ENCODE results near the gene KIAA0825. TPM values are rescaled to one million over a fixed set of nuclear protein-coding genes. Genes with fewer than 3 reads are reported as not detected.

The KIAA0825 gene
- polyA plus RNA-seq, 1 donor from 2014 or later: 5.1 TPM

GRCh38 chr5:94239266-94239665 is 379.1 kb downstream of the KIAA0825 start:
- no peaks in the 10 kb centered on the region for H3F3A ChIP-seq (ENCODE audit: insufficient read depth, low read length, poor library complexity, severe bottlenecking)
- H3K4me2 ChIP-seq (ENCODE audit: low read length): no peak overlapping the region
- no peak overlapping the region for H2AFZ ChIP-seq (ENCODE audit: low read depth, low read length)
- H3K79me2 ChIP-seq (replicated peaks; ENCODE audit: insufficient read depth, low read length): no peaks in the 10 kb centered on the region
- H4K20me1 ChIP-seq (ENCODE audit: insufficient read depth): no peaks in the 10 kb centered on the region
- H3K27me3 ChIP-seq (ENCODE audit: insufficient read depth, low read depth, low read length): no peaks in the 10 kb centered on the region
- no peak overlapping the region for H3K4me3 ChIP-seq (ENCODE audit: low read length)
- no peak for TF ChIP-seq REST (IDR thresholded peaks at IDR 0.05; ENCODE audit: borderline replicate concordance)
- TF ChIP-seq RAD21 (conservative IDR thresholded peaks at IDR 0.05): no peak
- no peak for TF ChIP-seq EP300 (conservative IDR thresholded peaks at IDR 0.05; ENCODE audit: poor library complexity, severe bottlenecking)
- TF ChIP-seq CTCF (IDR thresholded peaks at IDR 0.05; ENCODE audit: poor library complexity, severe bottlenecking): no peak
- TF ChIP-seq EZH2 (IDR thresholded peaks at IDR 0.05; ENCODE audit: borderline replicate concordance, insufficient read depth, low read length, poor library complexity, severe bottlenecking): no peak
- no peak for TF ChIP-seq POLR2AphosphoS5 (IDR thresholded peaks at IDR 0.05)
- TF ChIP-seq MXI1 (conservative IDR thresholded peaks at IDR 0.05; ENCODE audit: poor library complexity, severe bottlenecking): no peak
- no peak for TF ChIP-seq SMC3 (conservative IDR thresholded peaks at IDR 0.05; ENCODE audit: poor library complexity)
- no peak for TF ChIP-seq TAF1 (IDR thresholded peaks at IDR 0.05; ENCODE audit: low read depth)
- no peaks in the 10 kb centered on the region for H3K9me2 ChIP-seq (ENCODE audit: insufficient read depth, low read length)
- peaks cover 3% of the 10 kb centered on the region for H3K9me3 ChIP-seq (ENCODE audit: low read length)
- H3K9ac ChIP-seq (ENCODE audit: low read length): no peak overlapping the region
- H3K27ac ChIP-seq (ENCODE audit: low read length): no peak overlapping the region
- no peaks in the 10 kb centered on the region for H3K36me3 ChIP-seq (ENCODE audit: insufficient read depth, low read length)

GRCh38 chr5:94234987-94235386 is 383.4 kb downstream of the KIAA0825 start:
- no peak overlapping the region for H3K4me3 ChIP-seq (ENCODE audit: low read length)
- H3K9me2 ChIP-seq (ENCODE audit: insufficient read depth, low read length): no peaks in the 10 kb centered on the region
- H3K27ac ChIP-seq (ENCODE audit: low read length): no peak overlapping the region
- no peaks in the 10 kb centered on the region for H4K20me1 ChIP-seq (ENCODE audit: insufficient read depth)
- H3K9me3 ChIP-seq (ENCODE audit: low read length): peaks cover 3% of the 10 kb centered on the region
- no peak overlapping the region for H3K9ac ChIP-seq (ENCODE audit: low read length)
- no peaks in the 10 kb centered on the region for H3K36me3 ChIP-seq (ENCODE audit: insufficient read depth, low read length)
- H3K27me3 ChIP-seq (ENCODE audit: insufficient read depth, low read depth, low read length): no peaks in the 10 kb centered on the region
- TF ChIP-seq REST (IDR thresholded peaks at IDR 0.05; ENCODE audit: borderline replicate concordance) (no peak), MXI1 (conservative IDR thresholded peaks at IDR 0.05; ENCODE audit: poor library complexity, severe bottlenecking) (no peak), EZH2 (IDR thresholded peaks at IDR 0.05; ENCODE audit: borderline replicate concordance, insufficient read depth, low read length, poor library complexity, severe bottlenecking) (no peak), SMC3 (conservative IDR thresholded peaks at IDR 0.05; ENCODE audit: poor library complexity) (no peak), EP300 (conservative IDR thresholded peaks at IDR 0.05; ENCODE audit: poor library complexity, severe bottlenecking) (no peak), TAF1 (IDR thresholded peaks at IDR 0.05; ENCODE audit: low read depth) (no peak), POLR2AphosphoS5 (IDR thresholded peaks at IDR 0.05) (no peak), RAD21 (conservative IDR thresholded peaks at IDR 0.05) (no peak), CTCF (IDR thresholded peaks at IDR 0.05; ENCODE audit: poor library complexity, severe bottlenecking) (no peak)
- no peak overlapping the region for H2AFZ ChIP-seq (ENCODE audit: low read depth, low read length)
- H3K4me2 ChIP-seq (ENCODE audit: low read length): no peak overlapping the region
- no peaks in the 10 kb centered on the region for H3F3A ChIP-seq (ENCODE audit: insufficient read depth, low read length, poor library complexity, severe bottlenecking)
- H3K79me2 ChIP-seq (replicated peaks; ENCODE audit: insufficient read depth, low read length): no peaks in the 10 kb centered on the region
